GM21515 (cell line): ENCODE data around the gene GPR173.

Experiments
- ATAC-seq: cut with Tn5 transposase; IDR thresholded peaks from one replicate; pipeline ENCODE4 v1.9.1; 2021; ENCODE audit not compliant: unreplicated experiment

Gene GPR173

GRCh38 chrX:53065104-53065503 is 16.5 kb downstream of the GPR173 start:
- no peak for ATAC-seq

- no peak for ATAC-seq
Observed at GRCh38 chrX:53071064-53071463, 22.5 kb downstream of the GPR173 start.

- peak; percentile 66 for ATAC-seq
Observed at GRCh38 chrX:53071604-53072417, 23.2 kb downstream of the GPR173 start.

- no peak for ATAC-seq
Observed at GRCh38 chrX:53072418-53073114, 24.0 kb downstream of the GPR173 start.

GRCh38 chrX:53073115-53073586 is 24.6 kb downstream of the GPR173 start:
- no peak for ATAC-seq

- no peak for ATAC-seq
Observed at GRCh38 chrX:53075011-53075410, 26.4 kb downstream of the GPR173 start.

GRCh38 chrX:53076671-53077070 is 28.1 kb downstream of the GPR173 start:
- ATAC-seq: no peak

- ATAC-seq: no peak
Observed at GRCh38 chrX:53077207-53078197, 28.9 kb downstream of the GPR173 start.

- no peak for ATAC-seq
Observed at GRCh38 chrX:53078943-53079342, 30.4 kb downstream of the GPR173 start.

- no peak for ATAC-seq
Observed at GRCh38 chrX:53080628-53081580, 32.3 kb downstream of the GPR173 start.

GRCh38 chrX:53081925-53082772 is 33.6 kb downstream of the GPR173 start, which contains the start of gene TSPYL2:
Gene TSPYL2, plus strand, starts transcription at chrX:53082367. Its CDS starts 132 bp downstream, at chrX:53082499.
- ATAC-seq: peak; percentile 91

- ATAC-seq: no peak
Observed at GRCh38 chrX:53082773-53083616, 34.4 kb downstream of the GPR173 start.

- ATAC-seq: no peak
Observed at GRCh38 chrX:53084043-53084570, 35.5 kb downstream of the GPR173 start.

GRCh38 chrX:53084863-53085262 is 36.3 kb downstream of the GPR173 start:
- no peak for ATAC-seq

GRCh38 chrX:53085661-53086229 is 37.2 kb downstream of the GPR173 start:
- ATAC-seq: no peak

- ATAC-seq: no peak
Observed at GRCh38 chrX:53086464-53086863, 37.9 kb downstream of the GPR173 start.

GRCh38 chrX:53087388-53087831 is 38.8 kb downstream of the GPR173 start:
- ATAC-seq: no peak
